ENCODE measurements around the gene RBM11. TPM values are rescaled to one million over a fixed set of nuclear protein-coding genes. Genes with fewer than 3 reads are reported as not detected.
A peak's percentile ranks its signal among the peaks of the same experiment; 100 is the strongest.

The RBM11 gene
- total RNA-seq, 1 donor from 2014 or later: 0.26 TPM

DNA sequence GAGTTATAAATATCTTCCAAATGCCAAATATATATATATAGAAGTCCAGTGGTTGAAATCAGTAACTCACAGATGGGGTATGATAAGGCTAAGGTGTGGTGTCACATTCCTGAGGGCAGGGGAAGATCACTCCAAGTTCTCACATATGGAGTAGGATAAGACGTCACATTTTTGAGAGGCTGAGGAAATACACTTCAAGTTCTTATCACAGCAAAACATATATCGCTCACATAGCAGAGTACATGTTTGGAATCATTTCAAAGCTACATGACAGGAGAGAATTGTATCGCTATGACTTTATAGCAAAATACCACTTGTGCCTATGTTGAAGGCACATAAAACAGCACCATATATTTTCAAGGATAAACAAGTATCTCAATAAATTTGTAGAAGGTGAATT is 55.1 kb downstream of the RBM11 start:
- DNase-seq (ENCODE audit: low read depth) (peak; percentile 6), FAIRE-seq (no peak)
- TF ChIP-seq, protein P1, sequence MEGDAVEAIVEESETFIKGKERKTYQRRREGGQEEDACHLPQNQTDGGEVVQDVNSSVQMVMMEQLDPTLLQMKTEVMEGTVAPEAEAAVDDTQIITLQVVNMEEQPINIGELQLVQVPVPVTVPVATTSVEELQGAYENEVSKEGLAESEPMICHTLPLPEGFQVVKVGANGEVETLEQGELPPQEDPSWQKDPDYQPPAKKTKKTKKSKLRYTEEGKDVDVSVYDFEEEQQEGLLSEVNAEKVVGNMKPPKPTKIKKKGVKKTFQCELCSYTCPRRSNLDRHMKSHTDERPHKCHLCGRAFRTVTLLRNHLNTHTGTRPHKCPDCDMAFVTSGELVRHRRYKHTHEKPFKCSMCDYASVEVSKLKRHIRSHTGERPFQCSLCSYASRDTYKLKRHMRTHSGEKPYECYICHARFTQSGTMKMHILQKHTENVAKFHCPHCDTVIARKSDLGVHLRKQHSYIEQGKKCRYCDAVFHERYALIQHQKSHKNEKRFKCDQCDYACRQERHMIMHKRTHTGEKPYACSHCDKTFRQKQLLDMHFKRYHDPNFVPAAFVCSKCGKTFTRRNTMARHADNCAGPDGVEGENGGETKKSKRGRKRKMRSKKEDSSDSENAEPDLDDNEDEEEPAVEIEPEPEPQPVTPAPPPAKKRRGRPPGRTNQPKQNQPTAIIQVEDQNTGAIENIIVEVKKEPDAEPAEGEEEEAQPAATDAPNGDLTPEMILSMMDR (IDR thresholded peaks at IDR 0.05; ENCODE audit: insufficient read depth, low read length, severe bottlenecking): no peak
- Histone ChIP-seq H3K36me3 (ENCODE audit: control insufficient read depth, insufficient read depth, low read length) (no peaks in the 10 kb centered on the region), H3K4me3 (ENCODE audit: low read depth, low read length) (no peak overlapping the region), H3K27me3 (ENCODE audit: control insufficient read depth, insufficient read depth, low read length) (no peaks in the 10 kb centered on the region)

DNA sequence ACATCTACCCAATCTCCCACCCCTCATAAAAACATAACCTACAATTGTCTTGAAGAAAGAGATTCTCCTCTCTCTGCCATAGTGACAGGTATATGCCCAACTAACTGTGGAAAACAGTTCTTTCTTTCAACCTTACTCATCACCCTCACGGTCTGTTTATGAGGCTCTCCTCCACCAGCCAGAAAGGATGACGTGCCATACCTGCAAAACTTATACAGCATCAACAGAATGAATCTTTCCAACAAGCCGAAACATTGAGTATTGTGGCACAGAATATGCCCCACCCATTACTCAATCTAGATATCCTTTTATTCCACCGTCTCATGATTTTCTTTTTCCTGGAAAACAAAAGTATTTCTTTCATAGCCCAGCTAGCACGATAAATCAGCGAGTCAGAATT is 55.7 kb downstream of the RBM11 start:
- Histone ChIP-seq H3K27me3 (ENCODE audit: control insufficient read depth, insufficient read depth, low read length) (no peaks in the 10 kb centered on the region), H3K36me3 (ENCODE audit: control insufficient read depth, insufficient read depth, low read length) (no peaks in the 10 kb centered on the region), H3K4me3 (ENCODE audit: low read depth, low read length) (no peak overlapping the region)
- no peak for DNase-seq (ENCODE audit: low read depth)
- TF ChIP-seq, protein P1 (IDR thresholded peaks at IDR 0.05; ENCODE audit: insufficient read depth, low read length, severe bottlenecking): no peak
- FAIRE-seq: no peak

- H3K4me3 ChIP-seq (ENCODE audit: low read depth, low read length): peak overlapping the region; percentile 26
- DNase-seq (ENCODE audit: low read depth): peak; percentile 49
Measured at GRCh38 chr21:14273736-14274538, 58.0 kb downstream of the RBM11 start.

DNA sequence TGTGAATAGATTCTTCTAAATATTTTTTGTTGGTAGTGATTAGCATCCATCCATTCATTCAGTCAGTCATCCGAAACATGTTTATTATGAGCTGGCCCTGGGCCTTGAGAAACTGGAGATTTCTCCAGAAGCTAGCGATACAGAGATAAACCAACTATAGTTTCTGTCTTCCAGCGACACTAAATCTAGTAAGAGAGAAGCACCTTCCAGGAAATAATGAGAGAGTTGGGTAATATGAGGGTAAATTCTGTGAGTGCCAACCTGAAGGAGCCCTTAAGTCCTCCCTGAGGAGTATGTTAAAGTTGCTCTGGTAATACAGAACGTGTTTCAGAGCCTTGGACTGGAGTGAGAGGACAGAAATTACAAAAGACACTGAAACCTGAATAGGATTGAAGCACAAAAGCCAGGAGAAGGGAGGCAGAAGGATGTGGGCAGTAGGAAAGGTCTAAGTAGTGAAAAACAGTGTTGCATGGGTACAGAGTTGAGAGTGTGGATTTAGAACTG is 59.8 kb downstream of the RBM11 start:
- FAIRE-seq: no peak
- DNase-seq (ENCODE audit: low read depth): no peak
- H3K27me3 ChIP-seq (ENCODE audit: control insufficient read depth, insufficient read depth, low read length): no peaks in the 10 kb centered on the region
- H3K4me3 ChIP-seq (ENCODE audit: low read depth, low read length): no peak overlapping the region
- TF ChIP-seq, protein P1 (IDR thresholded peaks at IDR 0.05; ENCODE audit: insufficient read depth, low read length, severe bottlenecking): no peak
- H3K36me3 ChIP-seq (ENCODE audit: control insufficient read depth, insufficient read depth, low read length): no peaks in the 10 kb centered on the region

More at GRCh38 chr21:14273736-14274538, 58.0 kb downstream of the RBM11 start:
- TF ChIP-seq, protein P1 (IDR thresholded peaks at IDR 0.05; ENCODE audit: insufficient read depth, low read length, severe bottlenecking): no peak
- Histone ChIP-seq H3K27me3 (ENCODE audit: control insufficient read depth, insufficient read depth, low read length) (no peaks in the 10 kb centered on the region), H3K36me3 (ENCODE audit: control insufficient read depth, insufficient read depth, low read length) (no peaks in the 10 kb centered on the region)
- peak; percentile 81 for FAIRE-seq

Other genes with a start within 250 kb of the RBM11 start
- gene LIPI, start 5.2 kb upstream of the RBM11 start, total RNA-seq: not detected in 2 replicates
- gene HSPA13, start 167.0 kb downstream of the RBM11 start, total RNA-seq: 95.6 and 109 TPM in 2 replicates